IMR-90 (cell line): ENCODE data around the gene RAB14.

Experiments
- CEBPB ChIP-seq: IDR thresholded peaks from 2 replicates; pipeline ENCODE4 v1.6.1; 2012; ENCODE audit warnings: low read depth, low read length, improper control_type of control experiment
- CHD1 ChIP-seq: IDR thresholded peaks from 2 replicates; pipeline ENCODE4 v1.6.1; 2012; ENCODE audit warnings: low read depth, low read length, improper control_type of control experiment
- ELK1 ChIP-seq: fragments of 150-350 bp; IDR thresholded peaks from 2 replicates; pipeline ENCODE4 v1.6.1; 2016; ENCODE audit warnings: low read depth, mild to moderate bottlenecking, low read length, moderate library complexity, borderline replicate concordance
- MAFK ChIP-seq: IDR thresholded peaks from 2 replicates; pipeline ENCODE4 v1.6.1; 2012; ENCODE audit warnings: low read depth, low read length, improper control_type of control experiment
- MXI1 ChIP-seq: IDR thresholded peaks from 2 replicates; pipeline ENCODE4 v1.6.1; 2012; ENCODE audit warnings: low read depth, mild to moderate bottlenecking, low read length, moderate library complexity, borderline replicate concordance
- POLR2A ChIP-seq: IDR thresholded peaks from 2 replicates; pipeline ENCODE4 v1.6.1; 2012; ENCODE audit warnings: mild to moderate bottlenecking, low read depth, low read length
- RAD21 ChIP-seq: IDR thresholded peaks from 2 replicates; pipeline ENCODE4 v1.6.1; 2012; ENCODE audit warnings: low read length, improper control_type of control experiment
- RFX5 ChIP-seq: IDR thresholded peaks from 2 replicates; pipeline ENCODE4 v1.8.0; 2012; ENCODE audit warnings: low read depth, mild to moderate bottlenecking, low read length, moderate library complexity
- SMC3 ChIP-seq: fragments of 150-350 bp; IDR thresholded peaks from 2 replicates; pipeline ENCODE4 v1.6.1; 2016; ENCODE audit warnings: low read depth, mild to moderate bottlenecking, antibody characterized with exemption, low read length, moderate library complexity
- TF ChIP-seq, protein P1 (sequence below): conservative IDR thresholded peaks from 2 replicates; pipeline ENCODE4 v1.5.1; 2012; ENCODE audit warnings: mild to moderate bottlenecking, low read depth, low read length, improper control_type of control experiment

- no peak for TF ChIP-seq ELK1
- no peak for TF ChIP-seq CEBPB
- TF ChIP-seq, protein P1, sequence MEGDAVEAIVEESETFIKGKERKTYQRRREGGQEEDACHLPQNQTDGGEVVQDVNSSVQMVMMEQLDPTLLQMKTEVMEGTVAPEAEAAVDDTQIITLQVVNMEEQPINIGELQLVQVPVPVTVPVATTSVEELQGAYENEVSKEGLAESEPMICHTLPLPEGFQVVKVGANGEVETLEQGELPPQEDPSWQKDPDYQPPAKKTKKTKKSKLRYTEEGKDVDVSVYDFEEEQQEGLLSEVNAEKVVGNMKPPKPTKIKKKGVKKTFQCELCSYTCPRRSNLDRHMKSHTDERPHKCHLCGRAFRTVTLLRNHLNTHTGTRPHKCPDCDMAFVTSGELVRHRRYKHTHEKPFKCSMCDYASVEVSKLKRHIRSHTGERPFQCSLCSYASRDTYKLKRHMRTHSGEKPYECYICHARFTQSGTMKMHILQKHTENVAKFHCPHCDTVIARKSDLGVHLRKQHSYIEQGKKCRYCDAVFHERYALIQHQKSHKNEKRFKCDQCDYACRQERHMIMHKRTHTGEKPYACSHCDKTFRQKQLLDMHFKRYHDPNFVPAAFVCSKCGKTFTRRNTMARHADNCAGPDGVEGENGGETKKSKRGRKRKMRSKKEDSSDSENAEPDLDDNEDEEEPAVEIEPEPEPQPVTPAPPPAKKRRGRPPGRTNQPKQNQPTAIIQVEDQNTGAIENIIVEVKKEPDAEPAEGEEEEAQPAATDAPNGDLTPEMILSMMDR, result no peak
- TF ChIP-seq POLR2A, result no peak
- no peak for TF ChIP-seq RAD21
- no peak for TF ChIP-seq MAFK
- TF ChIP-seq SMC3, result no peak
- no peak for TF ChIP-seq MXI1
- no peak for TF ChIP-seq RFX5
- no peak for TF ChIP-seq CHD1
Measured at GRCh38 chr9:121192518-121192917, 9.2 kb downstream of the RAB14 start.
